ENCODE measurements around the gene ATP9A.

The ATP9A gene

GRCh38 chr20:51562332-51563173 is 205.6 kb downstream of the ATP9A start:
- Mint-ChIP-seq H3K36me3 (peaks cover 0 to 1% of the 10 kb centered on the region in 2 donors), H3K9me3 (no peaks in the 10 kb centered on the region), H3K4me3 (peak overlapping the region; percentile 72 to 76), H3K27ac (no peak overlapping the region), H3K27me3 (peaks cover 57 to 58% of the 10 kb centered on the region in 2 donors), H3K4me1 (peaks cover 18 to 36% of the 10 kb centered on the region in 2 donors)
- DNase-seq (no peak), ATAC-seq (replicated peaks) (peak; percentile 48 to 60)

- DNase-seq (no peak), ATAC-seq (replicated peaks) (peak; percentile 8 to 10)
- H3K27me3 Mint-ChIP-seq = peaks cover 57 to 64% of the 10 kb centered on the region in 2 donors
- H3K4me3 Mint-ChIP-seq = peak overlapping the region; percentile 75 to 76
- no peak overlapping the region for H3K27ac Mint-ChIP-seq
- H3K4me1 Mint-ChIP-seq = peaks cover 18 to 36% of the 10 kb centered on the region in 2 donors
- peaks cover 0 to 1% of the 10 kb centered on the region in 2 donors for H3K36me3 Mint-ChIP-seq
- H3K9me3 Mint-ChIP-seq = no peaks in the 10 kb centered on the region
These were observed 206.2 kb downstream of the ATP9A start for GRCh38 chr20:51562027-51562331.

- Mint-ChIP-seq H3K4me3 (peak overlapping the region; percentile 45 to 59), H3K9me3 (no peaks in the 10 kb centered on the region), H3K27ac (peak overlapping the region; percentile 31), H3K4me1 (peaks cover 16 to 31% of the 10 kb centered on the region in 2 donors), H3K36me3 (peaks cover 0 to 1% of the 10 kb centered on the region in 2 donors), H3K27me3 (peaks cover 52 to 72% of the 10 kb centered on the region in 2 donors)
- DNase-seq (no peak), ATAC-seq (replicated peaks) (no peak)
These were observed 207.5 kb downstream of the ATP9A start for GRCh38 chr20:51560550-51561307.

- H3K4me3 Mint-ChIP-seq = no peak overlapping the region
- DNase-seq (no peak), ATAC-seq (replicated peaks) (no peak)
- H3K9me3 Mint-ChIP-seq = no peaks in the 10 kb centered on the region
- no peak overlapping the region for H3K27ac Mint-ChIP-seq
- H3K4me1 Mint-ChIP-seq = peaks cover 16 to 26% of the 10 kb centered on the region in 2 donors
- H3K36me3 Mint-ChIP-seq = peaks cover 0 to 1% of the 10 kb centered on the region in 2 donors
- H3K27me3 Mint-ChIP-seq = peaks cover 57 to 76% of the 10 kb centered on the region in 2 donors
These were observed 208.1 kb downstream of the ATP9A start for GRCh38 chr20:51560042-51560441.

GRCh38 chr20:51554538-51555165 is 213.5 kb downstream of the ATP9A start:
- H3K27ac Mint-ChIP-seq = no peak overlapping the region
- H3K36me3 Mint-ChIP-seq = no peaks in the 10 kb centered on the region
- DNase-seq (no peak), ATAC-seq (replicated peaks) (peak; percentile 59 to 73)
- peaks cover 2 to 11% of the 10 kb centered on the region in 2 donors for H3K4me1 Mint-ChIP-seq
- peaks cover 31 to 40% of the 10 kb centered on the region in 2 donors for H3K27me3 Mint-ChIP-seq
- H3K9me3 Mint-ChIP-seq = no peaks in the 10 kb centered on the region
- H3K4me3 Mint-ChIP-seq = no peak overlapping the region

GRCh38 chr20:51553897-51554486 is 214.2 kb downstream of the ATP9A start:
- H3K27me3 Mint-ChIP-seq = peaks cover 26 to 34% of the 10 kb centered on the region in 2 donors
- H3K4me3 Mint-ChIP-seq = no peak overlapping the region
- H3K9me3 Mint-ChIP-seq = no peaks in the 10 kb centered on the region
- DNase-seq (no peak), ATAC-seq (replicated peaks) (peak; percentile 25 to 41)
- no peaks in the 10 kb centered on the region for H3K36me3 Mint-ChIP-seq
- H3K4me1 Mint-ChIP-seq = peaks cover 2 to 11% of the 10 kb centered on the region in 2 donors
- peak overlapping the region; percentile 37 for H3K27ac Mint-ChIP-seq

GRCh38 chr20:51551186-51551585 is 217.0 kb downstream of the ATP9A start:
- peaks cover 26 to 32% of the 10 kb centered on the region in 2 donors for H3K27me3 Mint-ChIP-seq
- ATAC-seq (replicated peaks) = no peak
- DNase-seq = no peak
- H3K4me3 Mint-ChIP-seq = no peak overlapping the region
- no peak overlapping the region for H3K27ac Mint-ChIP-seq
- no peaks in the 10 kb centered on the region for H3K9me3 Mint-ChIP-seq
- H3K36me3 Mint-ChIP-seq = no peaks in the 10 kb centered on the region
- peaks cover 2 to 11% of the 10 kb centered on the region in 2 donors for H3K4me1 Mint-ChIP-seq

GRCh38 chr20:51549474-51549873 is 218.7 kb downstream of the ATP9A start:
- no peak overlapping the region for H3K4me3 Mint-ChIP-seq
- peaks cover 20 to 25% of the 10 kb centered on the region in 2 donors for H3K27me3 Mint-ChIP-seq
- no peak for DNase-seq
- H3K4me1 Mint-ChIP-seq = peaks cover 4 to 7% of the 10 kb centered on the region in 2 donors
- no peak for ATAC-seq (replicated peaks)
- no peak overlapping the region for H3K27ac Mint-ChIP-seq
- no peaks in the 10 kb centered on the region for H3K36me3 Mint-ChIP-seq
- H3K9me3 Mint-ChIP-seq = peaks cover 0 to 2% of the 10 kb centered on the region in 2 donors

GRCh38 chr20:51547951-51548350 is 220.2 kb downstream of the ATP9A start:
- Mint-ChIP-seq H3K27me3 (peaks cover 8 to 16% of the 10 kb centered on the region in 2 donors), H3K27ac (no peak overlapping the region), H3K9me3 (peaks cover 0 to 2% of the 10 kb centered on the region in 2 donors), H3K36me3 (no peaks in the 10 kb centered on the region), H3K4me1 (peaks cover 6 to 8% of the 10 kb centered on the region in 2 donors), H3K4me3 (no peak overlapping the region)
- ATAC-seq (replicated peaks) (no peak), DNase-seq (no peak)

Data from stimulated activated naive B cell treated with anti-CD40 and anti-IgM and Interleukin-4, amounts not matched to agents 10 μg/mL and 1 μg/mL and 100 μg/mL, for 72 hours (primary cell).